SK-N-SH treated with all-trans-retinoic acid at 6 μM for 48 hours (cell line): ENCODE data around the gene DNASE1.

Experiments used
- ARNTL ChIP-seq: fragments of 450-650 bp; formaldehyde crosslinking; IDR thresholded peaks from 2 replicates; pipeline ENCODE4 v1.5.0; 2020; ENCODE audit warnings: low read depth, mild to moderate bottlenecking, moderate library complexity, borderline replicate concordance
- ESRRG ChIP-seq: fragments of 250-450 bp; sonication (Bioruptor Pico); IDR thresholded peaks from 2 replicates; pipeline ENCODE4 v1.6.1; 2021; ENCODE audit warnings: mild to moderate bottlenecking
- GLIS3 ChIP-seq: fragments of 250-450 bp; sonication (Bioruptor Pico); IDR thresholded peaks from 2 replicates; pipeline ENCODE4 v1.5.0; 2020; ENCODE audit warnings: mild to moderate bottlenecking, moderate library complexity
- OSR1 ChIP-seq: fragments of 250-450 bp; sonication (Bioruptor Pico); IDR thresholded peaks from 2 replicates; pipeline ENCODE4 v1.8.0; 2022; ENCODE audit warnings: moderate library complexity, mild to moderate bottlenecking, inconsistent platforms
- RARB ChIP-seq: fragments of 250-450 bp; sonication (Bioruptor Pico); IDR thresholded peaks from 2 replicates; pipeline ENCODE4 v1.8.0; 2021; ENCODE audit warnings: mild to moderate bottlenecking, moderate library complexity
- TOX ChIP-seq: fragments of 250-450 bp; sonication (Bioruptor Pico); IDR thresholded peaks from 2 replicates; pipeline ENCODE4 v1.8.0; 2021; ENCODE audit warnings: mild to moderate bottlenecking, moderate library complexity, borderline replicate concordance
- ZC3H10 ChIP-seq: fragments of 250-450 bp; sonication (Bioruptor Pico); IDR thresholded peaks from 2 replicates; pipeline ENCODE4 v1.5.1; 2021; ENCODE audit warnings: mild to moderate bottlenecking, moderate library complexity
- ZFP30 ChIP-seq: fragments of 450-650 bp; formaldehyde crosslinking; IDR thresholded peaks from 2 replicates; pipeline ENCODE4 v1.5.0; 2022; ENCODE audit warnings: mild to moderate bottlenecking, moderate library complexity
- ZNF565 ChIP-seq: fragments of 450-650 bp; formaldehyde crosslinking; conservative IDR thresholded peaks from 2 replicates; pipeline ENCODE4 v1.5.0; 2020; ENCODE audit warnings: low read depth, mild to moderate bottlenecking, moderate library complexity
- TF ChIP-seq, protein P1 (sequence below): fragments of 250-450 bp; sonication (Bioruptor Pico); IDR thresholded peaks from 2 replicates; pipeline ENCODE4 v1.8.0; 2020; ENCODE audit warnings: mild to moderate bottlenecking, moderate library complexity, borderline replicate concordance
- TF ChIP-seq, protein P2 (sequence below): fragments of 250-450 bp; sonication (Bioruptor Pico); IDR thresholded peaks from 2 replicates; pipeline ENCODE4 v1.5.0; 2020; ENCODE audit warnings: mild to moderate bottlenecking, moderate library complexity
- TF ChIP-seq, protein P3 (sequence below): fragments of 250-450 bp; sonication (Bioruptor Pico); IDR thresholded peaks from 2 replicates; pipeline ENCODE4 v1.5.1; 2020; ENCODE audit warnings: low read depth, mild to moderate bottlenecking, moderate library complexity

DNA sequence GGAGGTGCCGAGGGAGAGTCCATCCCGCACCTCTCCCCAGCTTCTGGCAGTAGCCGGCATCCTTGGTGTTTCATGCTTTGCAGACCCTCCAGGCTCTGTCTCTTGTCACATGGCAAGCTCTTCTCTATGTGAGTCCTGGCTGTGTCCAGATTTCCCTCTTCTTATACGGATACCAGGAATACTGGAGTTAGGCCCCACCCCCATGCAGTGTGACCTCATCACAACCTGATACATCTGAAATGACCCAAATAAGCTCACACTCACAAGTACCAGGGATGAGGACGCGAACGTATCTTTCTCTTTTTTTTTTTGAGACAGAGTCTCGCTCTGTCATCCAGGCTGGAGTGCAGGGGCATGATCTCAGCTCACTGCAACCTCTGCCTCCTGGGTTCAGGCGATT, 39.6 kb downstream of the DNASE1 start:
- no peak for TF ChIP-seq ZC3H10 (CRISPR knock-in tag)
- no peak for TF ChIP-seq OSR1 (CRISPR knock-in tag)
- TF ChIP-seq, protein P1, sequence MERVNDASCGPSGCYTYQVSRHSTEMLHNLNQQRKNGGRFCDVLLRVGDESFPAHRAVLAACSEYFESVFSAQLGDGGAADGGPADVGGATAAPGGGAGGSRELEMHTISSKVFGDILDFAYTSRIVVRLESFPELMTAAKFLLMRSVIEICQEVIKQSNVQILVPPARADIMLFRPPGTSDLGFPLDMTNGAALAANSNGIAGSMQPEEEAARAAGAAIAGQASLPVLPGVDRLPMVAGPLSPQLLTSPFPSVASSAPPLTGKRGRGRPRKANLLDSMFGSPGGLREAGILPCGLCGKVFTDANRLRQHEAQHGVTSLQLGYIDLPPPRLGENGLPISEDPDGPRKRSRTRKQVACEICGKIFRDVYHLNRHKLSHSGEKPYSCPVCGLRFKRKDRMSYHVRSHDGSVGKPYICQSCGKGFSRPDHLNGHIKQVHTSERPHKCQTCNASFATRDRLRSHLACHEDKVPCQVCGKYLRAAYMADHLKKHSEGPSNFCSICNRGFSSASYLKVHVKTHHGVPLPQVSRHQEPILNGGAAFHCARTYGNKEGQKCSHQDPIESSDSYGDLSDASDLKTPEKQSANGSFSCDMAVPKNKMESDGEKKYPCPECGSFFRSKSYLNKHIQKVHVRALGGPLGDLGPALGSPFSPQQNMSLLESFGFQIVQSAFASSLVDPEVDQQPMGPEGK (CRISPR knock-in tag) = no peak
- TF ChIP-seq, protein P2, sequence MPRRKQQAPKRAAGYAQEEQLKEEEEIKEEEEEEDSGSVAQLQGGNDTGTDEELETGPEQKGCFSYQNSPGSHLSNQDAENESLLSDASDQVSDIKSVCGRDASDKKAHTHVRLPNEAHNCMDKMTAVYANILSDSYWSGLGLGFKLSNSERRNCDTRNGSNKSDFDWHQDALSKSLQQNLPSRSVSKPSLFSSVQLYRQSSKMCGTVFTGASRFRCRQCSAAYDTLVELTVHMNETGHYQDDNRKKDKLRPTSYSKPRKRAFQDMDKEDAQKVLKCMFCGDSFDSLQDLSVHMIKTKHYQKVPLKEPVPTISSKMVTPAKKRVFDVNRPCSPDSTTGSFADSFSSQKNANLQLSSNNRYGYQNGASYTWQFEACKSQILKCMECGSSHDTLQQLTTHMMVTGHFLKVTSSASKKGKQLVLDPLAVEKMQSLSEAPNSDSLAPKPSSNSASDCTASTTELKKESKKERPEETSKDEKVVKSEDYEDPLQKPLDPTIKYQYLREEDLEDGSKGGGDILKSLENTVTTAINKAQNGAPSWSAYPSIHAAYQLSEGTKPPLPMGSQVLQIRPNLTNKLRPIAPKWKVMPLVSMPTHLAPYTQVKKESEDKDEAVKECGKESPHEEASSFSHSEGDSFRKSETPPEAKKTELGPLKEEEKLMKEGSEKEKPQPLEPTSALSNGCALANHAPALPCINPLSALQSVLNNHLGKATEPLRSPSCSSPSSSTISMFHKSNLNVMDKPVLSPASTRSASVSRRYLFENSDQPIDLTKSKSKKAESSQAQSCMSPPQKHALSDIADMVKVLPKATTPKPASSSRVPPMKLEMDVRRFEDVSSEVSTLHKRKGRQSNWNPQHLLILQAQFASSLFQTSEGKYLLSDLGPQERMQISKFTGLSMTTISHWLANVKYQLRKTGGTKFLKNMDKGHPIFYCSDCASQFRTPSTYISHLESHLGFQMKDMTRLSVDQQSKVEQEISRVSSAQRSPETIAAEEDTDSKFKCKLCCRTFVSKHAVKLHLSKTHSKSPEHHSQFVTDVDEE (CRISPR knock-in tag) = no peak
- TF ChIP-seq GLIS3 (CRISPR knock-in tag) = no peak
- no peak for TF ChIP-seq RARB (CRISPR knock-in tag)
- no peak for TF ChIP-seq ARNTL (CRISPR knock-in tag)
- TF ChIP-seq ZFP30 (CRISPR knock-in tag) = no peak
- TF ChIP-seq ESRRG (CRISPR knock-in tag) = no peak
- no peak for TF ChIP-seq ZNF565
- TF ChIP-seq, protein P3, sequence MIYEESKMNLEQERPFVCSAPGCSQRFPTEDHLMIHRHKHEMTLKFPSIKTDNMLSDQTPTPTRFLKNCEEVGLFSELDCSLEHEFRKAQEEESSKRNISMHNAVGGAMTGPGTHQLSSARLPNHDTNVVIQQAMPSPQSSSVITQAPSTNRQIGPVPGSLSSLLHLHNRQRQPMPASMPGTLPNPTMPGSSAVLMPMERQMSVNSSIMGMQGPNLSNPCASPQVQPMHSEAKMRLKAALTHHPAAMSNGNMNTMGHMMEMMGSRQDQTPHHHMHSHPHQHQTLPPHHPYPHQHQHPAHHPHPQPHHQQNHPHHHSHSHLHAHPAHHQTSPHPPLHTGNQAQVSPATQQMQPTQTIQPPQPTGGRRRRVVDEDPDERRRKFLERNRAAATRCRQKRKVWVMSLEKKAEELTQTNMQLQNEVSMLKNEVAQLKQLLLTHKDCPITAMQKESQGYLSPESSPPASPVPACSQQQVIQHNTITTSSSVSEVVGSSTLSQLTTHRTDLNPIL (CRISPR knock-in tag) = no peak
- TF ChIP-seq TOX (CRISPR knock-in tag) = no peak
